Measurements from ENCODE around the gene THOP1. TPM values are rescaled to one million over a fixed set of nuclear protein-coding genes. Genes with fewer than 3 reads are reported as not detected.

Gene THOP1
- total RNA-seq, 1 donor from 2014 or later: 79.0 TPM

- Histone ChIP-seq H3K36me3 (ENCODE audit: control insufficient read depth, insufficient read depth, low read length) (no peaks in the 10 kb centered on the region), H3K4me3 (ENCODE audit: low read depth, low read length) (no peak overlapping the region), H3K27me3 (ENCODE audit: control insufficient read depth, insufficient read depth, low read length) (no peaks in the 10 kb centered on the region)
- no peak for DNase-seq (ENCODE audit: low read depth)
- TF ChIP-seq, protein P1, sequence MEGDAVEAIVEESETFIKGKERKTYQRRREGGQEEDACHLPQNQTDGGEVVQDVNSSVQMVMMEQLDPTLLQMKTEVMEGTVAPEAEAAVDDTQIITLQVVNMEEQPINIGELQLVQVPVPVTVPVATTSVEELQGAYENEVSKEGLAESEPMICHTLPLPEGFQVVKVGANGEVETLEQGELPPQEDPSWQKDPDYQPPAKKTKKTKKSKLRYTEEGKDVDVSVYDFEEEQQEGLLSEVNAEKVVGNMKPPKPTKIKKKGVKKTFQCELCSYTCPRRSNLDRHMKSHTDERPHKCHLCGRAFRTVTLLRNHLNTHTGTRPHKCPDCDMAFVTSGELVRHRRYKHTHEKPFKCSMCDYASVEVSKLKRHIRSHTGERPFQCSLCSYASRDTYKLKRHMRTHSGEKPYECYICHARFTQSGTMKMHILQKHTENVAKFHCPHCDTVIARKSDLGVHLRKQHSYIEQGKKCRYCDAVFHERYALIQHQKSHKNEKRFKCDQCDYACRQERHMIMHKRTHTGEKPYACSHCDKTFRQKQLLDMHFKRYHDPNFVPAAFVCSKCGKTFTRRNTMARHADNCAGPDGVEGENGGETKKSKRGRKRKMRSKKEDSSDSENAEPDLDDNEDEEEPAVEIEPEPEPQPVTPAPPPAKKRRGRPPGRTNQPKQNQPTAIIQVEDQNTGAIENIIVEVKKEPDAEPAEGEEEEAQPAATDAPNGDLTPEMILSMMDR (IDR thresholded peaks at IDR 0.05; ENCODE audit: insufficient read depth, low read length, poor library complexity, severe bottlenecking): no peak
Measured at GRCh38 chr19:2808129-2808941, 23.0 kb downstream of the THOP1 start.

GRCh38 chr19:2809387-2810140, 24.3 kb downstream of the THOP1 start:
- Histone ChIP-seq H3K4me3 (ENCODE audit: low read depth, low read length) (no peak overlapping the region), H3K27me3 (ENCODE audit: control insufficient read depth, insufficient read depth, low read length) (no peaks in the 10 kb centered on the region), H3K36me3 (ENCODE audit: control insufficient read depth, insufficient read depth, low read length) (no peaks in the 10 kb centered on the region)
- TF ChIP-seq, protein P1 (IDR thresholded peaks at IDR 0.05; ENCODE audit: insufficient read depth, low read length, poor library complexity, severe bottlenecking): no peak
- DNase-seq (ENCODE audit: low read depth): no peak

GRCh38 chr19:2810141-2811091, 25.1 kb downstream of the THOP1 start:
- DNase-seq (ENCODE audit: low read depth): no peak
- no peak overlapping the region for H3K4me3 ChIP-seq (ENCODE audit: low read depth, low read length)
- TF ChIP-seq, protein P1 (IDR thresholded peaks at IDR 0.05; ENCODE audit: insufficient read depth, low read length, poor library complexity, severe bottlenecking): no peak
- no peaks in the 10 kb centered on the region for H3K36me3 ChIP-seq (ENCODE audit: control insufficient read depth, insufficient read depth, low read length)
- H3K27me3 ChIP-seq (ENCODE audit: control insufficient read depth, insufficient read depth, low read length): no peaks in the 10 kb centered on the region

DNA sequence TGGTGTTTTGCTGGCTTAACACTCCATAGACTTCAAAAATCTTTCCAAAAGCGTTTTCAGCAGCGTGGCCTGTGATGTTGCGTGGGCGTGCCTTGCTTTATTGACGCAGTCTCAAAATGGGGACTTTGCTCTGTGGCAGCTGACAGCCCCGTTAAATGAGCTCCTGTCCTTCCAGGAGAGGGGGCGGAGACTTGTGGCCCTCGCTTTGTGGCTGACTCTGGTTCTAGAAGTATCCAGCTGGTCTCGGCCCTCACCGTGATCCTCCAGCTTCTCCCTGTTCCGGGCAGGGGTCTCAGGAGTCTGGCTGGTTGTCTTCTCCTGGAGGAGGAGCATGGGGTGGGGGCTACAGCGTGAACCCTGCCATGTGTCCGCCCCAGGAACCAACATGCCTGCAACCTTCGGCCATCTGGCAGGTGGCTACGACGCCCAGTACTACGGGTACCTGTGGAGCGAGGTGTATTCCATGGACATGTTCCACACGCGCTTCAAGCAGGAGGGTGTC, 26.0 kb downstream of the THOP1 start:
- no peak for DNase-seq (ENCODE audit: low read depth)
- Histone ChIP-seq H3K4me3 (ENCODE audit: low read depth, low read length) (no peak overlapping the region), H3K27me3 (ENCODE audit: control insufficient read depth, insufficient read depth, low read length) (no peaks in the 10 kb centered on the region), H3K36me3 (ENCODE audit: control insufficient read depth, insufficient read depth, low read length) (no peaks in the 10 kb centered on the region)
- TF ChIP-seq, protein P1 (IDR thresholded peaks at IDR 0.05; ENCODE audit: insufficient read depth, low read length, poor library complexity, severe bottlenecking): no peak

- no peak for DNase-seq (ENCODE audit: low read depth)
- H3K4me3 ChIP-seq (ENCODE audit: low read depth, low read length): no peak overlapping the region
- H3K27me3 ChIP-seq (ENCODE audit: control insufficient read depth, insufficient read depth, low read length): no peaks in the 10 kb centered on the region
- no peaks in the 10 kb centered on the region for H3K36me3 ChIP-seq (ENCODE audit: control insufficient read depth, insufficient read depth, low read length)
- TF ChIP-seq, protein P1 (IDR thresholded peaks at IDR 0.05; ENCODE audit: insufficient read depth, low read length, poor library complexity, severe bottlenecking): no peak
Measured at GRCh38 chr19:2811735-2812413, 26.6 kb downstream of the THOP1 start.

All from kidney epithelial cell (primary cell).